IMR-90 (cell line): ENCODE measurements around the gene STK25. TPM values are rescaled to one million over a fixed set of nuclear protein-coding genes. Genes with fewer than 3 reads are reported as not detected.

Experiments
- ATAC-seq: fragments of 200-7000 bp; cut with Tn5 transposase; 2 replicates; pipeline ENCODE4 v1.9.1; 2020; ENCODE audit warnings: low read depth, mild to moderate bottlenecking, moderate library complexity
- BruUV-seq: library from RNA; stranded (reverse); fragments of 400-500 nt; replicated peaks from 2 replicates; lab custom pipeline; 2021; lab: Mats Ljungman, UMichigan
- CTCF ChIA-PET: fragments of 300-600 bp; formaldehyde crosslinking; extraction: SDS; loops from one replicate; lab custom pipeline; 2021; ENCODE audit warnings: antibody characterized with exemption; lab: Yijun Ruan, JAX
- POLR2A ChIA-PET: fragments of 300-600 bp; sonication (Branson Sonifier 250); formaldehyde crosslinking; loops from one replicate; lab custom pipeline; 2022; ENCODE audit warnings: antibody characterized with exemption; ENCODE audit not compliant: unreplicated experiment; lab: Charles Lee
- DNase-seq: peaks from one replicate; pipeline ENCODE4 v3.0.0; 2013
- H2AFZ ChIP-seq: replicated peaks from 2 replicates; pipeline ENCODE3; 2013; ENCODE audit warnings: low read length, mild to moderate bottlenecking; ENCODE audit not compliant: poor library complexity
- H2AK5ac ChIP-seq: 2 replicates; pipeline ENCODE4 v1.6.1; 2013; ENCODE audit warnings: low read depth, low read length, inconsistent platforms
- H2AK9ac ChIP-seq: replicated peaks from 2 replicates; pipeline ENCODE3; 2013; ENCODE audit warnings: mild to moderate bottlenecking, low read depth, low read length, moderate library complexity; ENCODE audit not compliant: poor library complexity
- H2BK120ac ChIP-seq: 2 replicates; pipeline ENCODE4 v1.6.1; 2013; ENCODE audit warnings: low read depth, low read length, inconsistent platforms
- H2BK15ac ChIP-seq: 3 replicates; pipeline ENCODE4 v1.6.1; 2013; ENCODE audit warnings: low read depth, low read length, inconsistent platforms
- H2BK20ac ChIP-seq: 2 replicates; pipeline ENCODE4 v1.6.1; 2013; ENCODE audit warnings: low read depth, mild to moderate bottlenecking, inconsistent platforms, low read length, moderate library complexity
- H2BK5ac ChIP-seq: 2 replicates; pipeline ENCODE4 v1.6.1; 2013; ENCODE audit warnings: mild to moderate bottlenecking, low read depth, low read length, inconsistent platforms; ENCODE audit not compliant: poor library complexity, severe bottlenecking
- H3K14ac ChIP-seq: replicated peaks from 2 replicates; pipeline ENCODE4 v1.6.1; 2013; ENCODE audit warnings: low read depth, low read length, inconsistent platforms
- H3K18ac ChIP-seq: 2 replicates; pipeline ENCODE4 v1.6.1; 2013; ENCODE audit warnings: low read depth, low read length, control low read depth
- H3K23ac ChIP-seq: 2 replicates; pipeline ENCODE4 v1.6.1; 2013; ENCODE audit warnings: low read depth, low read length, inconsistent platforms
- H3K27ac ChIP-seq: 2 replicates; pipeline ENCODE4 v1.5.1; 2013; ENCODE audit warnings: mild to moderate bottlenecking, control low read depth, low read length; ENCODE audit not compliant: insufficient read depth
- H3K27me3 ChIP-seq: 2 replicates; pipeline ENCODE4 v1.6.1; 2013; ENCODE audit warnings: low read length; ENCODE audit not compliant: control insufficient read depth, insufficient read depth
- H3K36me3 ChIP-seq: 2 replicates; pipeline ENCODE4 v1.6.1; 2013; ENCODE audit warnings: low read length, mixed read lengths; ENCODE audit not compliant: control insufficient read depth, insufficient read depth
- H3K4ac ChIP-seq: 2 replicates; pipeline ENCODE4 v1.6.1; 2013; ENCODE audit warnings: low read depth, low read length, inconsistent platforms
- H3K4me1 ChIP-seq: 2 replicates; pipeline ENCODE4 v1.6.1; 2013; ENCODE audit warnings: low read length, mixed read lengths; ENCODE audit not compliant: control insufficient read depth, insufficient read depth
- H3K4me2 ChIP-seq: 2 replicates; pipeline ENCODE4 v1.6.1; 2013; ENCODE audit warnings: low read depth, mild to moderate bottlenecking, control low read depth, low read length, moderate library complexity
- H3K4me3 ChIP-seq: 2 replicates; pipeline ENCODE4 v1.5.1; 2013; ENCODE audit warnings: low read depth, mild to moderate bottlenecking, control low read depth, low read length, moderate library complexity; ENCODE audit not compliant: insufficient read depth
- H3K56ac ChIP-seq: 2 replicates; pipeline ENCODE4 v1.6.1; 2013; ENCODE audit warnings: low read length, inconsistent platforms; ENCODE audit not compliant: insufficient read depth; ENCODE audit errors: extremely low read depth
- H3K79me1 ChIP-seq, 2 experiments: 2 replicates each; pipeline ENCODE4 v1.6.1; 2013; ENCODE audit warnings: low read length in 2 of 2, inconsistent platforms in 1 of 2, low read depth in 1 of 2
- H3K9ac ChIP-seq: 2 replicates; pipeline ENCODE4 v1.6.1; 2013; ENCODE audit warnings: low read depth, low read length, control low read depth
- H3K9me1 ChIP-seq: 2 replicates; pipeline ENCODE4 v1.6.1; 2013; ENCODE audit warnings: low read length, inconsistent platforms; ENCODE audit not compliant: insufficient read depth
- H3K9me3 ChIP-seq: 2 replicates; pipeline ENCODE4 v1.6.1; 2013; ENCODE audit warnings: low read length; ENCODE audit not compliant: control insufficient read depth, insufficient read depth
- H4K20me1 ChIP-seq: 2 replicates; pipeline ENCODE4 v1.6.1; 2013; ENCODE audit warnings: low read length, inconsistent platforms; ENCODE audit not compliant: insufficient read depth
- H4K5ac ChIP-seq: 2 replicates; pipeline ENCODE4 v1.6.1; 2013; ENCODE audit warnings: mild to moderate bottlenecking, low read depth, low read length, control low read depth
- H4K8ac ChIP-seq, 2 experiments: 2 replicates each; pipeline ENCODE4 v1.6.1; 2013; ENCODE audit warnings: low read depth in 2 of 2, low read length in 2 of 2, control low read depth in 1 of 2, inconsistent platforms in 1 of 2
- H4K91ac ChIP-seq: 2 replicates; pipeline ENCODE4 v1.6.1; 2013; ENCODE audit warnings: low read depth, low read length, inconsistent platforms; ENCODE audit not compliant: insufficient read depth
- CEBPB ChIP-seq: IDR thresholded peaks from 2 replicates; pipeline ENCODE4 v1.6.1; 2012; ENCODE audit warnings: low read depth, low read length, improper control_type of control experiment
- CTCF ChIP-seq: conservative IDR thresholded peaks from 2 replicates; pipeline ENCODE4 v1.5.1; 2012; ENCODE audit warnings: mild to moderate bottlenecking, low read depth, low read length, improper control_type of control experiment
- ELK1 ChIP-seq: fragments of 150-350 bp; IDR thresholded peaks from 2 replicates; pipeline ENCODE4 v1.6.1; 2016; ENCODE audit warnings: low read depth, mild to moderate bottlenecking, low read length, moderate library complexity, borderline replicate concordance
- MAFK ChIP-seq: IDR thresholded peaks from 2 replicates; pipeline ENCODE4 v1.6.1; 2012; ENCODE audit warnings: low read depth, low read length, improper control_type of control experiment
- MAZ ChIP-seq: IDR thresholded peaks from 2 replicates; pipeline ENCODE4 v1.6.1; 2012; ENCODE audit warnings: low read depth, mild to moderate bottlenecking, low read length, improper control_type of control experiment, moderate library complexity, borderline replicate concordance
- RAD21 ChIP-seq: IDR thresholded peaks from 2 replicates; pipeline ENCODE4 v1.6.1; 2012; ENCODE audit warnings: low read length, improper control_type of control experiment
- SMC3 ChIP-seq: fragments of 150-350 bp; IDR thresholded peaks from 2 replicates; pipeline ENCODE4 v1.6.1; 2016; ENCODE audit warnings: low read depth, mild to moderate bottlenecking, antibody characterized with exemption, low read length, moderate library complexity
- USF2 ChIP-seq: fragments of 150-350 bp; IDR thresholded peaks from 2 replicates; pipeline ENCODE4 v1.6.1; 2017; ENCODE audit warnings: mild to moderate bottlenecking, antibody characterized with exemption, low read length, low read depth
- WGBS, 2 experiments: methylation state at CpG; one replicate each; pipeline versions ENCODE4 v1.1.5 to v1.1.7; 2013; ENCODE audit warnings: missing lambda C conversion rate in 2 of 2; ENCODE audit not compliant: insufficient read length in 1 of 2; ENCODE audit errors: extremely low coverage in 2 of 2; 5-methylcytosine and 5-hydroxymethylcytosine counted together
- dilution Hi-C: fragments of 300-500 bp; cut with HindIII; formaldehyde crosslinking; loops from one replicate; pipeline ENCODE4 v1.14.3; 2018; ENCODE audit warnings: low sequenced_read_pairs; ENCODE audit not compliant: unreplicated experiment
- in situ Hi-C: fragments of 300-500 bp; cut with MboI; formaldehyde crosslinking; loops from 3 replicates; pipeline ENCODE4 v1.14.3; 2019; ENCODE audit warnings: low sequenced_read_pairs, inconsistent platforms, mixed read lengths
- intact Hi-C: fragments of 100-400 bp; cut with micrococcal nuclease; formaldehyde crosslinking; loops from 2 replicates; pipeline ENCODE4 v1.10.0; 2022
- polyA plus RNA-seq, 3 experiments: library from polyadenylated mRNA; depleted of rRNA; stranded (reverse); fragments of >200 nt; gene quantifications; 2 replicates each; pipeline ENCODE4 v1.2.3, GENCODE V29; 2012; ENCODE audit warnings: low replicate concordance in 1 of 3
- total RNA-seq: library from RNA; depleted of rRNA; stranded (reverse); fragments of >200 nt; gene quantifications from 2 replicates; pipeline ENCODE4 v1.2.3, GENCODE V29; 2012

Gene STK25
- total and polyA plus RNA-seq, 2 of the 4 experiments (the other 2 are of a cell fraction), result 258 to 392 TPM

- H2BK20ac ChIP-seq, result no peak overlapping the region
These were observed 22.9 kb upstream of the STK25 start for GRCh38 chr2:241531161-241531722.

More at GRCh38 chr2:241531161-241531722, 22.9 kb upstream of the STK25 start:
- H4K20me1 ChIP-seq, result no peaks in the 10 kb centered on the region
- H2AK5ac ChIP-seq, result no peak overlapping the region
- no peak for ATAC-seq
- no peaks in the 10 kb centered on the region for H3K9me3 ChIP-seq
- H2BK5ac ChIP-seq, result no peak overlapping the region
- POLR2A ChIA-PET, result no interaction called here
- no peak overlapping the region for H3K9ac ChIP-seq
- H3K56ac ChIP-seq, result no peak overlapping the region
- H3K27ac ChIP-seq, result no peak overlapping the region
- no peak overlapping the region for H3K4ac ChIP-seq
- no peak overlapping the region for H2BK120ac ChIP-seq
- CTCF ChIA-PET, result no interaction called here
- dilution Hi-C loops (no loop called here), in situ Hi-C loops (no loop called here), intact Hi-C loops (no loop called here)
- no peak overlapping the region for H4K8ac ChIP-seq
- TF ChIP-seq USF2 (no peak), MAFK (no peak), CTCF (no peak), CEBPB (no peak), MAZ (no peak), RAD21 (no peak), ELK1 (no peak), SMC3 (no peak)
- no peak overlapping the region for H4K91ac ChIP-seq
- no peaks in the 10 kb centered on the region for H3K79me1 ChIP-seq
- no peak overlapping the region for H3K18ac ChIP-seq
- no peaks in the 10 kb centered on the region for H3K4me1 ChIP-seq
- H3K27me3 ChIP-seq, result peaks cover 22% of the 10 kb centered on the region
- no peak overlapping the region for H3K23ac ChIP-seq
- DNase-seq, result no peak
- no peak overlapping the region for H2AK9ac ChIP-seq
- H3K36me3 ChIP-seq, result no peaks in the 10 kb centered on the region
- no peak overlapping the region for H4K5ac ChIP-seq
- BruUV-seq, result no TSS peak
- H2AFZ ChIP-seq, result no peak overlapping the region
- no peak overlapping the region for H3K14ac ChIP-seq
- H3K4me3 ChIP-seq, result no peak overlapping the region
- no peak overlapping the region for H3K4me2 ChIP-seq
- H2BK15ac ChIP-seq, result no peak overlapping the region
- no peaks in the 10 kb centered on the region for H3K9me1 ChIP-seq
- WGBS, 2 experiments, result 84% methylated on average over 2 of the region's 13 CpGs; no CpG with 5 or more reads in 1 of the 2 experiments
